HG03469 (cell line): Measurements from ENCODE around the gene SP110.
"Not testable (repeated sequence)": the region's sequence is repeated elsewhere in the genome, so short reads cannot be mapped to it uniquely, and the experiment has no call there.

Experiments used
- ATAC-seq: cut with Tn5 transposase; IDR thresholded peaks from one replicate; pipeline ENCODE4 v1.9.1; 2021; ENCODE audit warnings: mild to moderate bottlenecking, moderate library complexity, moderate number of reproducible peaks; ENCODE audit not compliant: unreplicated experiment

SP110 gene

DNA sequence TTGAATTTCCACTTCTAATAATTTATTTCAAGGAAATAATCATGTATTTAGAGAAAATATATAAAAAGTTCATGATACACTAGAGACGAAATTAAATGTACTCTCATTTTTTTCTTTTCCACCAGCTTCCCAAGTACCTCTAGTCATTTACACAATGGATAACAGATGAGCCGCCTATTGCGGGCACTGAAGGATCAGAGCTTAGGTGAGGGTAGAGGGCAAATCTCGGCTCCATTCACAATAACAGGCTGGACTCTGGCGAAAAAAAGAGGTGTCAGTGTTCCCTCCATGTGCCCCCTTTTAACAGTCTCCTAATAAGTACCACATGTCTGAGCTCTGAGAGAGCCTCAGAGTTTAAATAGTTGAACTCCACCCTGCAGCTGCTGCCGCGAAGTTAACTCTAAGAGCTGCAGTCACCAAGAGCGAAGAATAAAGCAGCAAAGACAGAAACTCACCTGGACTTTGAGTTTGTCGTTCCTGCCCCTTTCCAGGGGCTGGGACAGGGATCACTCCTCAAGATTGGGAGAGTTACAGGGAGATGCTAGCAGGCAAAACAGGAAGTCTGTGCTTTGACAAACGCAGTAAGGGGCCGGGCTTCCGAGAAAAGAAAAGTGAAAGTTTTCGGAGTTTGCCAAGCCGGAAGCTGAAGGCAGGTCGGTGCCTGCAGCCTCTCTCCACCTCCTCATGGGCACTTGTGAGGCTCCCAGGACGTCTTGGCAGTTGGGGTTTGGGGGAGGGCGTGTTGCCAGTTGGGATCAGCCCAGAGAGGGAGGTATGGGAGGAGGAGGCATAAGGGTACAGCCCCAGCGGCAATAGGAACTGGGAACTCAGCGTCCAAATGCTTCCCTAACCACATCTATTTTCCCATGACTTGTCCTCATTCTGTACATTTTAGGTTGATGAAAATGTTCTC, at the start of gene SP110:
Gene SP110 (minus strand): TSS at position 566 of the 913 bp plus-strand sequence. CDS start 3,057 bp downstream, outside the sequence.
- ATAC-seq = peak; percentile 73

DNA sequence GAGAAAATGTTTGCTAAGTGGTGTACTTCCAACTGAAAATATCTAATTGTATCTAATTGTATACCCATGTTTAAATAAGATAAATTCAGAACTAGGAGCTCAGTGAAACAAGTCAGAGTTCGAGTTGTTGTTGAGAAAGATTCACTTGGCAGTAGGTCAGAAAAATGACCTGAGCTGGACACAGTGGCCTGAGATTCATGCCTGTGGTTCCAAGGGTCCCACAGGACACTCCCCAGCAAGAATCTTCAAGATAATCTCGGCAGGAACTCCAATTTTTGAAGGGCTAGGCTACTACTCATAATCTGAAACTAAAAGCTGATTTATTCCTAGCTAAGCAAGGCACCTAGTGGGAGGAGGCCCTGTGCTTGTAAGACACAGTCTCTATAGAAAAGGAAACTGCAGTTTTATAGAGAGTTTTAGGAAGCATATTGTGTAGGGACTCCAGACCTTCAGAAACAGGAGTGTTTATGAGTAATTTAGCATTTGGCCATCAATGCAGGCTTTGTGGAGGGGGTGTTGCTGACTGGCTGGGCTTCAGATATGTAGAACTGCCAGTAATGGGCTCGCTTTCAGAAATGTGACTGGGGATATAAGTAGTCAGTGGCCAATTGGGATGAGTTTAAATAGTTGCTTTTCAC, 48.9 kb upstream of the SP110 start:
- ATAC-seq = peak; percentile 43

DNA sequence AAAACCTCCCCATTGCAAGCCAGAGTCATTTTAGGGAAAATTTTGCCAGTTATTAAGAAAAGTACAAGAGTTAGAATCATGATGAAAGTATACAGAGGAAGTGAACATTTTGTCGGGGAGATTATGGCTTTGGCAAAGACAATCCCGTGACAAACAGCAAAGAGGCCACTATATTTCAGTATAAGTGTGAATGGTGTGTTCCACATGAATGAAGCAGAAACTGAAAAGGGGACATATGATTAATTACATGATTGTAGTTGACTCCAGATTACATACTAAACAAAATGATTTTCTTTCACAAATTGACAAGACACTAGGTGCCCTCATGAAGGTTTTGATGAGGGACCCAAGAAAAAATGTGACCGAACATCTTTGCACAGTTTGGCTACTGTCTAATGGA, 47.8 kb upstream of the SP110 start:
- ATAC-seq = no peak

DNA sequence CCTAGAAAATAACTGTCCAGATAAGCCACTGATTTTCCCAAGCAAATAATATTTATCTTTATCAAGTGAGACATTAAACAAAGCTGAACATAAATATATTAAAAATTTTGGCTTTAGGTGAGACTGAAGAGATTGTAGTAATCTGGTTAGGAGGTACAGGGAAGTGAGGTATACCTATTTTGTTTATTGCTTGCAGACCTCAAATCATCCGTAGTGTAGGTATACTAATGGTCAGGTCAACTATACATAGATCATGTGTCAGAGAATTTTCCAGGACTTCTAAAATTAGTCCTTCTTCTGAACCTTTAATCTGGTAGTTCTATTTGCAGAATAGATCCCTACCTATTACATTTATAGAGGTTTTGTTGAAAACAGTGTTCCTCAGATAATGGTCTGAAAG, 47.3 kb upstream of the SP110 start:
- no peak for ATAC-seq

DNA sequence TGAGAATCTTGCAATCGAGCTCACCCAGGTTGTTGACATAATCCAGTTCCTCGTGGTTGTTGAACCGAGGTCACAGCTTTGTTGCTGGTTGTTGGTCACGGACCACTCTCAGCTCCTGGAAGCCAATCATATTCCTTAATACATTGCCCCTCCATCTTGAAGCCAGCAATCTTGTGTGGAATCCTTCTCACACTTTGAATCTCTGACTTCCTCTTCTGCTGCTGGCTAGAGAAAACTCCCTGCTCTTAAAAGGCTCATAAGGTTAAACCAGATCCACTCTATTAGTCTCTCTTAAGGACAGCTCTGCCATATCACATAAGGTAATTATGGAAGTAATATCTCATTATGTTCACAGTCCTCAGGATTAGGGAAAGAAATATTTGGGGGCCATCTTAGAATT, 46.9 kb upstream of the SP110 start:
- no peak for ATAC-seq

DNA sequence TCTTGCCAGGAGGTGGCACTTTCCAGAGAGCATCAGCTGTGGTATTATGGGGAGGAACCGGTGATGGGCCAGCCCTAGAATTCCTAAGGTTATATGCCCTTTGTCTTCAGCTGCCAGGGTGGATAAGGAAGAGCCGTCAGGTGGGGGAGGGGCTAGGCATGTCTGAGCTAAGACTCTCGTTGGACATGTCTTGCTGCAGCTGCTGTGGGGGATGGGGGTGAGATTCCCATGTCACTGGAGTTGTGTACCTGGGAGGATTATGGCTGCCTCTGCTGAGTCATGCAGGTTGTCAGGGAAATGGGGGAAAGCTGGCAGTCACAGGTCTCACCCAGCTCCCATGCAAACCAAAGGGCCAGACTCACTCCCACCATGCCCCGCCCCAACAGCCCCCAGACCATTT, 45.2 kb upstream of the SP110 start:
- ATAC-seq = not testable (repeated sequence)

DNA sequence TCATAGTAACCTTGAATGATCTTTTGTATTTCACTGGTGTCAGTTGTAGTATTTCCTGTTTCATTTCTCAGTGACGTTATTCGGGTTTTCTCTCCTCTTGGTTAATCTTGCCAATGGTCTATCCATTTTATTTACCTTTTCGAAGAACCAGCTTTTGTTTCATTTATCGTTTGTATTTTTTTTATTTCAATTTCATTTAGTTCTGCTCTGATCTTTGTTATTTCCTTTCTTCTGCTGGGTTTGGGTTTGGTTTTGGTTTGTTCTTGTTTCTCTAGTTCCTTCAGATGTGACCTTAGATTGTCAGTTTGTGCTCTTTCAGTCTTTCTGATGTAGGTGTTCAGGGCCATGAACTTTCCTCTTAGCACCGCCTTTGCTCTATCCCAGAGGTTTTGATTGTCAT, 42.5 kb upstream of the SP110 start:
- ATAC-seq = no peak

DNA sequence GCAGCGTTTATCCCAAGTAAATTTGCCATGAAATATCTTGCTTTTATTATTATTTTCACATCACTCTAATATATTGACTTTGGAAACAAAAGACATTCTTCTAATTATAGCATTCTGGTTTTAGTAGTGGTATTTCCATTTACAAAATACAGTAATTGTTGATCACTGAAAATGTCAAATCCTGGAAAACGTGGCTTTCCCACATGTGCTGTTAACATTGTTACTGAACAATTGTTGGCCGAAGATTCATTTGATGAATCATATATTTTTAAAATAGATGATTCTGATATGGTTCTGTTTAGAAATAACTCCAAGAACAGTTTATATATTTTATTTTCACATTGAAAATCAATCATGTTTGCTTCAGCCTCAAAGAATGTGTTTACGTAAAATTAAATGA, 38.7 kb upstream of the SP110 start:
- ATAC-seq = no peak

DNA sequence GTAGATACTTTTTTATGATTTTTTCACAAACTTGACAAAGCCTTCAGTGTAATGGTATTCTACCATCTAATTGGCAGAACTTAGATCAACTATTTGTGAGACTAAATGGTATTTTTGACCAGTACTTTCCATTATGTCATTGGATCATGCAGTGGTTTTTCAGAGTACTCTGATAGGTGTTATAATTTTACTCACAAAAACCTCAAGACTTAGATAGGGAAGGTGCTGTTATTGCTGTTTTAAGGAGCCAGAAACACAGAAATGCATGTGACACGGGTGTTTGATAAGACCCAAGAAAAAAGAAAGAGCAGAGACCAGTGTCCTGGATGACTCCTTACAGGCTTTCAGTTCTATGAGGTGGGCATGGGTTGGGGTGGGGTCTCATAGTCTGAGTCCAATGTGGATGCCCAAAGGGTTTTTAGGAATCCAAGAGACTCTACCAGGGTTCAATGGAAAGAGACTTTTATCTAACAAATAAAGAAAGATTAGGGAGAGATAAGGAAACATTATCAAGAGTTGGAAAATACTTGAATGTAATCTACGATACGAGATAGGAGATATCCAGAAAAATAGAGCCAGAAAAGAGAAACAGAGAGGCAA, 37.0 kb upstream of the SP110 start:
- ATAC-seq = no peak

DNA sequence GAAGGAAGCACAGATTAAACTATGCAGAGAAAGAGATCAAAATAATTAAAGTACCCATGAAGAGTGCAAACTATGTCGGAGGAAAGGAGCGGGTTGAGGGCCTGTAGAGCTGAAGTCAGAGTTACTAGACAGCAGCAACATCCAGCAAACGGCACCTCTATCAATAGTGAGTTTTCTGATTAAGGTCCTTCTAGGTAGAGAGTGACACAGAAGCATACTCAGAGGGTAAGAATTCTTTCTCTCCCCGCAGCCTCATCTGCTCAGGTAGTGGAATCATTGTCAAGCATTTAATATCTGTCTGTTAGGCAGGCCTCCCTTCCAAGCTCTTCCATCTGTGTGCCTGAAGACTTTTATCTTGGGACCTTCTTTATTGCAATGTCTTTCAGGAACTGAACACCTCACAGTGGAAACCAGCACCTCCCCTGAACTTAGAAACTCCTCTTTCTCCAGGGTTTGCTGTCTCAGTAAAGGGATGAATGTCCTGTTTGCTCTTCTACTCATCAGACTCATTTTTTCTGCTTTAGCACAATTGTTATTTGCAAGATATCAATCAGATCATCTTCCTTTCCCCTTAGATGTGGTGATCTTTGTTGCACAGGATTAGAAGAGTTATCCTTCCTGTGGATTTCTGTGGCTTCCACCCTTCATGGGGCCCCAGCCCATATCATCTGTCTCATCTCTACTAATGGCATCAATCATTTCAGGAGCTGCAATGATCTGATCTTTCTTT, 34.5 kb upstream of the SP110 start:
- ATAC-seq = no peak

DNA sequence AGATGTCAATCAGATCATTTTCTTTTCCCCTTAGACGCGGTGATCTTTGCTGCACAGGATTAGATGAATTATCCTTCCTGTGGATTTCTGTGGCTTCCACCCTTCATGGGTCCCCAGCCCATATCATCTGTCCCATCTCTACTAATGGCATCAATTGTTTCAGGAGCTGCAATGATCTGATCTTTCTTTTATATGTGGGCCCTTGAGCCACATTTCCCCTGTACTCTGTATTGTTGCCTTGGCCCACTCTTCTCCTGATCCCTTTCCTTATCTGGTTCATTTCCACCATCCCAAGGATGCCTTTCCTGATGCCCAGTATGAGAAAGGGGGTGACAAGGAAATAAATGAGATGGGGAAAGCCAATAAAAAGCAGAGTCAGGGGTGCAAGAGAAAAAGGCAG, 30.4 kb upstream of the SP110 start:
- ATAC-seq = no peak

DNA sequence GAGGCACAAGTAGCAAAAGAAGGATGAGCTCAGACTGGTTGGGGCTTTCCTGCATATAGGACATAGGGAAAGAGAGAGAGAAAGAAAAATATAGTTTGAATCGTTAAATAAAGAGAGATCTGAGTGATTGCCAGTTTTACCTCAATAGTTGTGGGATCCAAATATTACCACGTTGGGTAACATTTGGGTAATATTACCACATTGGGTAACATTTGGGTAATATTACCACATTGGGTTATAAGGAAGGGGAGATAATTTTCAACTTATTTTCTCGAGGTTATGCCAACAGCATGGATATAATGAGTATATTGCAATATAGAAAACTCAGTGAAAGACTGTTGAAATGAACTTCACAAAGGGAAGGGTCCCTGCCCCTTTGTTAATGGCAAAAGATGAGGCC, 26.4 kb upstream of the SP110 start:
- ATAC-seq = no peak

DNA sequence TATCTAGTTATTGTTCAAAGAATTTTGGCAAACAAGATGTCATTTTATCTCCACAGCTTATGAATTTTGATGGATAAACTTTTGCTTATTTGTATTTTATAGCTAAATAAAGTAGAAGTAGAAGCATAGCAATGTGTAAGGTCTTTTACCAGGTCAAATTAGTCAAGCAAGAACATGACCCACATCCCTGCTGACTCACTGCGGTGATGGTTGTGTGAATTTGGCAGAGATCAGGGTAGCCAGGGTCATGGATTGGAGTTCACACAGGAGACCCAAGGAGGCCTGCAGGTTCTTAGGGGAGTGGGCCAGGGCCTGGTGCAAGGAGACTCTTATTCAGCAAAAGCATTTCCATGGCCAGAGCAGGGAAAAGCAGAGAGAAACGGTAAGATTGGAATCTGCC, 24.4 kb upstream of the SP110 start:
- ATAC-seq = no peak

DNA sequence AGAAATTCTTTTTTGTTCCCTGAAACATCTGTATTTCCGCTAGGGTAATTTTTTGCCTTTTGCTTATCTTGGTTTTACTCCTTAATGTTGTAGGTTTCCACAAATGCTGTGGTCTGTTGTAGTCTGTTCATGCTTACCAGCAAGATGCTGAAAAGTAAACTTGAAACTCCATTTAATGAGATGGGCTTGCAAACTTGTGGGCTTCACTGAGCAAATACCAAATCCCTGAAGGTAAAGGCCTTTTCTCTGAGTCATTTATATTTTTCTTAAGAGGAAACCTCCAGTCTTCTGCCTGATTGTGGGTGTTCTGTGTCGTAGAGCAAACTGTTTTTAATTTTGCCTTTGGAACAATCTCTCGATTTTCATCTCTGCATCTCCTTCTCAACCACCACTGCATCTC, 15.1 kb upstream of the SP110 start:
- ATAC-seq = no peak

DNA sequence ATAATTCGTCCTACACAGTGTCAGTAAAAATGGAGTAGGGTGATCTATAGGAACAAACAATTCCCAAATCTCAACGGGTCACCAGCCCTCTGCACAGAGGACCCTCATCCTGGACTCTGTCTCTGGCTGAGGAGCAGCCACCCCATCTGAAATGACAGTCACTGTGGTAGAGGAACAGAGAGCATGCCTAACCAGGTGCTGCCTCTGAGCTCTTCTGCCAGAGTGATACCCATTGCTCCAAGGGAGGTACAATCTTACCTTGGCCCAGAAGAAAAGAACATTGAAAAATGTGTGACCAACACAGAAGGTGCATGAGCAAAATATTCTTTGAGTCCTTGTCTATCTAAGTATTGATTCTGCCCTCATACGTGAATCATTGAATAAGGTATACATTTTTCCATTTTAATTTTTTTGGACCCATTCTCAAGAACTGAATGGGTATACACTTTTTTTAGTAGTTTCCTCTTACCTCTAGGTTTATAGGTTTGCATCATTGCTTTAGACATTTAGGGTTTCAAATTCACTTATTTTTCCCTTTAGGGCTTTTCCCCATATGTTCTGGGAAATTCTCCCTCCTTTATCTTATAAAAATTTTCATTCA, 14.4 kb upstream of the SP110 start:
- peak; percentile 49 for ATAC-seq

DNA sequence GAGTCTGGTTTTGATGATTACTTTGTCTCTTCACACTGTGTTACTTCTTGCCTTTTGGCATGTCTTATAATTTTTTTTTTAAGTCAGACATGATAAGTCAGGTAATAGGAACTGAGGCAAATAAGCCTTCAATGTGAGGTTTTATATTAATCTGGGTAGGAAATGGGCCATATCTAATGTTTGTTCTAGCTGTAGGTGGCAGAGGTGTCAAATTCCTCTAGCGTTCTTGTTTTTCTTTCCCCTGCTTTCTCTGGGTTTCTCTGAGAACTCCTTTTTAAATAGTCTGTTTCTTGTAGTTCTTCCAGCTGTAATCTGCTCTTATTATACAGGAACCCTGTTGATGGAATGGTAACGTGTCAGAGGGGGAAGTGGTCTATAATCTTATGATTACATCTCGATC, 11.5 kb upstream of the SP110 start:
- no peak for ATAC-seq

DNA sequence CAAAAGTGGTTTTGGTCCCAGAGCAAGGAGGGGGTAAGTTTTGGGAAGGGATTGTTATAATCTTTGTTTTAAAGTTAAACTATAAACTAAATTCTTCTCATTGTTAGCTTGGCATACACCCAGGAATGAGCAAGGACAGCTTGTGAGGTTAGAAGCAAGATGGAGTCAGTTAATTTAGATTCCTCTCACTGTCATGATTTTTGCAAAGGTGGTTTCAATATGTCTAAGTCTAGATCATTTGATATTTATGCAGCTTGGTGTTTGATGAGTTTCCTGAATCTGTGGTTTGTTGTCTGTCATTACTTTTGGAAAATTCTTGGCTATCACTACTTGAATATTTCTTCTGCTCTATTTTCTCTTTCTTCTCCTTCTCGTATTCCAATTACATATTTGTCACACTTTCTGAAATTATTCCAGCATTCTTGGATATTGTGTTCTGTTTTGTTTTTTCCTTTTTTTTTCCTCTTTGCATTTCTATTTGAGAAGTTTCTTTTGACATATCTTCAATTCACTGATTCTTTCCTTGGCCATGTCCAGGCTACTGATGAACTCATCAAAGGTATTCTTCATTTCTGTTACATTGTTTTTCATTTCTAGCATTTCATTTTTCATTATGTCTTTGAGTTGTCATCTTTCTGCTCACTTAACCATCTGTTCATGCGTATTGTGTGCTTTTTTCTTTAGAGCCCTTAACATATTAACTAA, 10.9 kb upstream of the SP110 start:
- no peak for ATAC-seq

DNA sequence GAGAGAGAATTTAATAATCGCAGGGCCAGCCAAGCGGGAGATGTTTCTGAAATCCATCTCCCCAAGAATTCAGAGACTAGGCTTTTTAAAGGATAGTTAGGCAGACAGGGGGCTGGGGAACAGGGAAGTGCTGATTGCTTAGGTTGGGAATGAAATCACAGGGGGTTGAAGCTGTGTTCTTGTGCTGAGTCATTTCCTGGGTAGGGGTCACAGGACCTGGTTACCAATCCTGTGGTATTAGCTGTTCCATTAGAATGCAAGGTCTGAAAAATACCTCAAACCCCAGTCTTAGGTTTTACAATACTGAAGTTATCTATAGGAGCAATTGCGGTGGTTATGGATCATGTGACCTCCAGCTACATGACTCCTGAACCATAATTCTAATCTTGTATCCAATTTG, 10.3 kb upstream of the SP110 start:
- ATAC-seq = no peak

DNA sequence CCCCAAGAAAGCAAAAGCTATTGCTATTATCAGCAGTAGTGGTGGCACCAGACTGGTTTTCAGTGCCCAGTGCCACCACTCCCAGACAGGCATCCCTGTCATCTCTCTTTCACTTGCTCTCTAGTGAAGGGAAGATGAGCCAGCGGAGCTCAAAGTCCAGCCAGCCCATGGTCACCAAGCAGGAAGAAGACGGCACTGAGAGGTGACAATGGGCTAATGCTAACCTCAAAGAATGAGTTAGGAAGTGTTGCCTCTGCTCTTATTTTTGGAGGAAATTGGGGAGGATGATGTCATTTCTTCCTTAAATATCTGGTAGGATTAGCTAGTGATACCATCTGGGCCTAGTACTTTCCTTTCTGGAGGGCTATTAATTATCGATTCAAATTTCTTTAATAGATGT, 7.4 kb upstream of the SP110 start:
- ATAC-seq = no peak

DNA sequence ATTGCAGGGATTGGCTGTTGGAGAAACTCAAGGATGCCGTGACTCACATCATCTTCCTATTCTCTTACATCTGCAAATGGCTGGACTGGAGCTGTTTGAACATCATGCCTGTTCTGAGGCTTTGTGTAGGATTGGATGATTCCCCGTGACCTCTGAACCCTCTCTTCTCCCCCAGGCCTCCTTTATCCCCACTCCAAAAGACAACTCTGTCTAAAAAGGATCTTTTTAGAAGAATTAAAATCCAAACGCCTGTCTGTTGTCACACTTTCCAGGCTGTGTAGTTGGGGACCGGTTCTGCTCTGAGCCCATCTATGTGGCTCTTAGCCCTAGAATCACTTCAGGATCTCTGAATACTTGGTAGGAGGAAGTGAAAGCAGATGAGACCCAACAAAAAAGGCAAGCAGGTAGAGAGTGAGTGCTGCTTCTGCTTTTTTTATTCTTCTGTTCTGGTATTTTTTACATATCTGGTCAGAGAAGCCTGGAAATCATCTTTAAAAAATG, 6.3 kb upstream of the SP110 start:
- peak; percentile 59 for ATAC-seq
